Measurements from ENCODE around the gene ATP9A.

The ATP9A gene

DNA sequence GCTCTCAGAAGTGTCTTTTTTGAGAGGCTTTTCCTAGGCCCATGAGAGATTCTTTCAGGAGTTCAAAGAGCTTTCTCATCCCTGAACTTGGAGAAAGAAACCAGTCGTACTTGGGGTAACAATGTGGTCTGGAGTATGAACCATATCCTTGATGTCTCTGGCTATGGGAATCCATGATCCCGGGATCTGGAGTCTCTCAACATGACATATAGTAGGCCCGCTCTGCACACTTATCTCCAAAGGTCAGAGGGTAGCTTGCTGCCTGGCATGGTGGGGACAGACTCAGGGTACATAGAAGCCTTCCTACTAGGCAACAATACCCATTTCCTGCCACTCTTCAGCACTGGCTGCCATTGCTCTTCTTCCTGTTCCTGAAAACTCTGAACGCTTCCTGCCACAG is 183.5 kb downstream of the ATP9A start:
- Histone ChIP-seq H3K27ac (ENCODE audit: insufficient read depth, low read length, poor library complexity, severe bottlenecking) (no peak overlapping the region), H3K9me3 (ENCODE audit: control insufficient read depth, low read length) (no peaks in the 10 kb centered on the region), H3K4me1 (ENCODE audit: control insufficient read depth, insufficient read depth, low read length, poor library complexity, severe bottlenecking) (no peaks in the 10 kb centered on the region), H3K36me3 (ENCODE audit: control insufficient read depth, insufficient read depth, low read length) (no peaks in the 10 kb centered on the region), H3K4me3 (ENCODE audit: insufficient read depth, low read depth, low read length, poor library complexity, severe bottlenecking) (no peak overlapping the region), H3K27me3 (replicated peaks; ENCODE audit: control insufficient read depth, insufficient read depth, low read length, poor library complexity, severe bottlenecking) (no peaks in the 10 kb centered on the region)
- no peak for DNase-seq

DNA sequence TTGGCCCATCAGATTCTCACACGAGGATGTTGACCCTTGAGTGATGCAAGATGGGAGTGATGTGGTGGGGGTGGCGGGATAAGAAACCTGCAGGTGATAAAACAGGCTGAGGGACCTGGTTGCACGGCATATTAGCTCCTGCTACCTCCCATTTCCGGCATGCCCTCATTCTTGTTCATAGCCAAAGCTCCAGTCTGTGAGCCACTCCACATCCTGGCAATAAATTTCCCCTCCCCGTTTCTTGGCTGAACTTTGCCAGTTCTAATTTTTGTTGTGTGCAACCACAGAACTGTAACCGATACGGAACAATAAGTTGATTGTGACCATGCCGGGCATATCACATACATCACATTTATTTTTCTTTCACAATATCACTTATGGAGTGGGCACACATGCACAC is 184.1 kb downstream of the ATP9A start:
- no peaks in the 10 kb centered on the region for H3K27me3 ChIP-seq (replicated peaks; ENCODE audit: control insufficient read depth, insufficient read depth, low read length, poor library complexity, severe bottlenecking)
- no peaks in the 10 kb centered on the region for H3K4me1 ChIP-seq (ENCODE audit: control insufficient read depth, insufficient read depth, low read length, poor library complexity, severe bottlenecking)
- H3K9me3 ChIP-seq (ENCODE audit: control insufficient read depth, low read length): no peaks in the 10 kb centered on the region
- H3K27ac ChIP-seq (ENCODE audit: insufficient read depth, low read length, poor library complexity, severe bottlenecking): no peak overlapping the region
- H3K4me3 ChIP-seq (ENCODE audit: insufficient read depth, low read depth, low read length, poor library complexity, severe bottlenecking): no peak overlapping the region
- H3K36me3 ChIP-seq (ENCODE audit: control insufficient read depth, insufficient read depth, low read length): no peaks in the 10 kb centered on the region
- no peak for DNase-seq

DNA sequence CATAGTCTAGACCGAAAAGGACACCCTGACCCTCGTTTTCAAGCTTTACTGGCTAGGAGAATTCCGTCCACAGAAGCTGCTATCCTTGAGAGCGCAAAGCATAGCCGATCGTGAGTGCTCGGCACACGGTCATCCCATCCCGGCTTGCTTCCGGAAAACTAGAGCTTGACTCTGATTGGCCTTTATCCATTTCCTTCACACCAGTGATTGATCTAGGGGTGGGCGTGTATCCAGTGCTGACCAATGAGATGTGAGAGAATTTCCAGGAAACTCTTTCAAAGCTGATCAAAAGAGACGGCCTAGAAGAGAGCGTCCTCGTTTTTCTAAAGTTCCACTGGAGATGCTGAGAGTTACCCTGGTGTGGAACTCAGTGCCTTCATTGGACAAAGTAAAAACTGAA is 184.7 kb downstream of the ATP9A start:
- no peak overlapping the region for H3K4me3 ChIP-seq (ENCODE audit: insufficient read depth, low read depth, low read length, poor library complexity, severe bottlenecking)
- H3K4me1 ChIP-seq (ENCODE audit: control insufficient read depth, insufficient read depth, low read length, poor library complexity, severe bottlenecking): no peaks in the 10 kb centered on the region
- H3K27me3 ChIP-seq (replicated peaks; ENCODE audit: control insufficient read depth, insufficient read depth, low read length, poor library complexity, severe bottlenecking): no peaks in the 10 kb centered on the region
- no peaks in the 10 kb centered on the region for H3K36me3 ChIP-seq (ENCODE audit: control insufficient read depth, insufficient read depth, low read length)
- no peaks in the 10 kb centered on the region for H3K9me3 ChIP-seq (ENCODE audit: control insufficient read depth, low read length)
- DNase-seq: no peak
- no peak overlapping the region for H3K27ac ChIP-seq (ENCODE audit: insufficient read depth, low read length, poor library complexity, severe bottlenecking)

DNA sequence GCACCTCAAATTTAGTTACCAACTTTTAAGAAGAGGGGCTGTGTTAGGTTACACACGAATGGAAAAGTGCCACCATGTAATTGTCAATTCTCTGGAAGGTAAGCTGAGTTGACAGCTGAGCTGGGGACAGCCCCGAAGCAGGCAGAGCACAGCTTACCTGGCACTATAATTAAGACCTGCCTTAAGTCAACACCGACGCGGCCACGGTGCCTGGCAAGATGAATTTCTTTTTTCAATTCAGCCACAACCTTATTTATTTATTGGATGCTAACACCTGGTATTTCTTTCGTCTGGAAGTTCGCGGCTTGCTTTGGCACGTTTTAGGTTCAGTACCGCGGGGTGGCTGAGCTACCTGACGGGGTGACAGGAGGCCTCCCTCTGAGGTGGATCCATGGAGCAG is 185.1 kb downstream of the ATP9A start:
- DNase-seq: no peak
- Histone ChIP-seq H3K27me3 (replicated peaks; ENCODE audit: control insufficient read depth, insufficient read depth, low read length, poor library complexity, severe bottlenecking) (no peaks in the 10 kb centered on the region), H3K4me3 (ENCODE audit: insufficient read depth, low read depth, low read length, poor library complexity, severe bottlenecking) (no peak overlapping the region), H3K27ac (ENCODE audit: insufficient read depth, low read length, poor library complexity, severe bottlenecking) (no peak overlapping the region), H3K36me3 (ENCODE audit: control insufficient read depth, insufficient read depth, low read length) (no peaks in the 10 kb centered on the region), H3K4me1 (ENCODE audit: control insufficient read depth, insufficient read depth, low read length, poor library complexity, severe bottlenecking) (no peaks in the 10 kb centered on the region), H3K9me3 (ENCODE audit: control insufficient read depth, low read length) (no peaks in the 10 kb centered on the region)

DNA sequence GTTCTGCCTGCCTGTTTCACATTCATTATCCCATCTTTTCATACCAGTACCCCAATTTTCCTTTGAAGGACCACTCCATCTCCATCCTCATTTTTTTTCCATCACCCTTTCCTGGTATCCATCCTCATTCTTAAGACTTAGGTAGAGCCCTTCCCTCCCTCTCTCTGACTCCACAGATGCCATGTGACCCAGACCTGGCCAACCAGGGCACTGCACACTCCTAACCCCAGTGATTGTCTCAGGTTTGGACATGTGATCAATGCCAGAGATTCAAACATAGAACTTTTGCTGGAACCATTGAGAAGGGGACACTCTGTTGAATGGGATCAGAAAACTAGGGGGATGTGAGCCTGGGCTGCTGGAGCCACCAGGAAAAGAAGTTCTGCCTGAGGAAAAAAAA is 186.6 kb downstream of the ATP9A start:
- Histone ChIP-seq H3K9me3 (ENCODE audit: control insufficient read depth, low read length) (no peaks in the 10 kb centered on the region), H3K4me1 (ENCODE audit: control insufficient read depth, insufficient read depth, low read length, poor library complexity, severe bottlenecking) (no peaks in the 10 kb centered on the region), H3K27ac (ENCODE audit: insufficient read depth, low read length, poor library complexity, severe bottlenecking) (no peak overlapping the region), H3K27me3 (replicated peaks; ENCODE audit: control insufficient read depth, insufficient read depth, low read length, poor library complexity, severe bottlenecking) (no peaks in the 10 kb centered on the region), H3K36me3 (ENCODE audit: control insufficient read depth, insufficient read depth, low read length) (no peaks in the 10 kb centered on the region), H3K4me3 (ENCODE audit: insufficient read depth, low read depth, low read length, poor library complexity, severe bottlenecking) (no peak overlapping the region)
- DNase-seq: no peak

DNA sequence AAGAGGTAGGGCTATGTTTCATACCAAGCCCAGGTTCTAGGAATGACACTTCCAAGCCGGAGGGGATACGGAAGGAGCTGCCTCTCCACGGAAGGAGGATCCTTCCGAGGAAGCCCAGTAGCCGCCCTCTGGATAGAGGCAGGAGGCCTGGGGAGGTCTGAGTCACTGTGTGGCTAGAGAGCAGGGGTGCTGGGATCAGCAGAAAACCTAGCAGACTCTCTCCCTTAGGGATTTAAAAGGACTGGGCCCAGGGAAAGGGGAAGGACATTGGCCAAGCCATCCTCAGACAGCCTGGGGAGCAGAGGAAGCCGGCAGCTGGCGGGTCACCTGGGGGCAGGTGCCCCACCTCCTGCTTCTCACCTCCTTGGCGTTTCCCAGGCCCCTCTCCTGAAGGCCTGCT is 189.1 kb downstream of the ATP9A start:
- no peak overlapping the region for H3K4me3 ChIP-seq (ENCODE audit: insufficient read depth, low read depth, low read length, poor library complexity, severe bottlenecking)
- H3K4me1 ChIP-seq (ENCODE audit: control insufficient read depth, insufficient read depth, low read length, poor library complexity, severe bottlenecking): no peaks in the 10 kb centered on the region
- no peaks in the 10 kb centered on the region for H3K9me3 ChIP-seq (ENCODE audit: control insufficient read depth, low read length)
- H3K36me3 ChIP-seq (ENCODE audit: control insufficient read depth, insufficient read depth, low read length): no peaks in the 10 kb centered on the region
- DNase-seq: no peak
- no peak overlapping the region for H3K27ac ChIP-seq (ENCODE audit: insufficient read depth, low read length, poor library complexity, severe bottlenecking)
- H3K27me3 ChIP-seq (replicated peaks; ENCODE audit: control insufficient read depth, insufficient read depth, low read length, poor library complexity, severe bottlenecking): no peaks in the 10 kb centered on the region

DNA sequence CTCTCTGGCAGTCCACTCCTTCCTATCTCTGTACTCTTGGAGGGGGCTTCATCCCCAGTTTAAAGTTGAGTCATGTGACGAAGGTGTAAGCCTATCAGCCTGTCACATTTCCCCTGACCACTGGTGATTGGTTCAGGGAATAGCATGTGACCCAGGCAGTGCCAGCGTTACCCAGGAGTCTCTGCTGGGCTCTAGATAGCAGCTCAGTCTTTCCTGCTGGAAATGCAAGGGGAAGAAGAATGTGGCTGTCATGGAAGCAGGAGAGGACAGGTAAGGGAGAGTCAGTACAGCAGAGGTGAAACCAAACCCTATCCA is 190.1 kb downstream of the ATP9A start:
- no peaks in the 10 kb centered on the region for H3K36me3 ChIP-seq (ENCODE audit: control insufficient read depth, insufficient read depth, low read length)
- no peak overlapping the region for H3K4me3 ChIP-seq (ENCODE audit: insufficient read depth, low read depth, low read length, poor library complexity, severe bottlenecking)
- no peak for DNase-seq
- H3K4me1 ChIP-seq (ENCODE audit: control insufficient read depth, insufficient read depth, low read length, poor library complexity, severe bottlenecking): no peaks in the 10 kb centered on the region
- H3K27ac ChIP-seq (ENCODE audit: insufficient read depth, low read length, poor library complexity, severe bottlenecking): no peak overlapping the region
- H3K27me3 ChIP-seq (replicated peaks; ENCODE audit: control insufficient read depth, insufficient read depth, low read length, poor library complexity, severe bottlenecking): no peaks in the 10 kb centered on the region
- no peaks in the 10 kb centered on the region for H3K9me3 ChIP-seq (ENCODE audit: control insufficient read depth, low read length)

DNA sequence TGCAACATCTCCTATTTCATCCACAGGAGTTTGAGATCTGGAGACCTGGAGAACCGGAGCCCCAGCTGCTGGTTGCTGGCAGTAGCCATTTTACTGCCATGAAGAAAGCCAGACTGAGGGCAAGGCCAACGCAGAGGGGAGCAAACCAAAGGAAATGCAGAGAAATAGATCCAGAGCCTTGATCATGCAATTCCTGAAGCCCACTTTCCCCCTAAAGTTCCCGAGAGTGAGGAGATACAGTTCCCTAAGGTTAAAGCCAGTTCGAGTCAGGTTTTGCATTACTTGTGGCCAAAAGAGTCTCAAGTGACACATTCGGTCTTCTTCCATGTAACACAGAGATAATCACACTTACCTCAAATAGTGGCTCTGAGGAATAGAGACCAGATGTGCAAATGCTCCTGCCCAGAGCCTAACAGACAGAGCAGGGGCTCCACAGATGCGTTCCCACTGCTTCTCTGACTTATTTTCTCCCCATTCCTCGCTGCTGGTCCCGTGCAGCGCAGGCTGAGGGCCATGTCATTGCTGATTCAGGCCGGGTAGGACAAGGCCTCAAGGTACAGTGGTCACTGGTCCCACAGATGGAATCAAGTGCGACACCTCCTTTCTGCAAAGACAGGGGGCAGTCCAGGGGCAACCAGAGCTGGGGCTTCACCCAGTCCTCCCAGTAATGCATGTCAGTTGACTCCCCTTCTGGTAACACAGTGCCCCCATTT is 190.6 kb downstream of the ATP9A start:
- Histone ChIP-seq H3K27ac (ENCODE audit: insufficient read depth, low read length, poor library complexity, severe bottlenecking) (no peak overlapping the region), H3K9me3 (ENCODE audit: control insufficient read depth, low read length) (no peaks in the 10 kb centered on the region), H3K4me1 (ENCODE audit: control insufficient read depth, insufficient read depth, low read length, poor library complexity, severe bottlenecking) (no peaks in the 10 kb centered on the region), H3K4me3 (ENCODE audit: insufficient read depth, low read depth, low read length, poor library complexity, severe bottlenecking) (no peak overlapping the region), H3K27me3 (replicated peaks; ENCODE audit: control insufficient read depth, insufficient read depth, low read length, poor library complexity, severe bottlenecking) (no peaks in the 10 kb centered on the region), H3K36me3 (ENCODE audit: control insufficient read depth, insufficient read depth, low read length) (no peaks in the 10 kb centered on the region)
- DNase-seq: no peak

DNA sequence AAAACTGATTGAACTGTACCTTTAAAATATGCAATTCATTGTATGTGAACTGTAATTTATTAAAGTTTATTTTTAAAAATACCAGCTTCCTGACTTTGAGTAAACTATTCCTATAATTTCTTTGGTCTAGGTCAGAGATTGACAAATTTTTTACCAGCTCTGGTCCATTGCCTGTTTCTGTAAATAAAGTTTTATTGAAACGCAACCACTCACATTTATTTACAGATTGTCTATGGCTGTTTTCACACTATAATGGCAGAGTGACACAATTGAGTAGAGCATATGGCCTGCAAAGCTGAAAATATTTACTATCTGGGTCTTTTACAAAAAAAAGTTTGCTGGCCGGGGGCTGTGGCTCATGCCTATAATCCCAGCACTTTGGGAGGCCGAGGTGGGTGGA is 192.7 kb downstream of the ATP9A start:
- DNase-seq: no peak
- Histone ChIP-seq H3K36me3 (ENCODE audit: control insufficient read depth, insufficient read depth, low read length) (no peaks in the 10 kb centered on the region), H3K27ac (ENCODE audit: insufficient read depth, low read length, poor library complexity, severe bottlenecking) (no peak overlapping the region), H3K27me3 (replicated peaks; ENCODE audit: control insufficient read depth, insufficient read depth, low read length, poor library complexity, severe bottlenecking) (no peaks in the 10 kb centered on the region), H3K4me1 (ENCODE audit: control insufficient read depth, insufficient read depth, low read length, poor library complexity, severe bottlenecking) (no peaks in the 10 kb centered on the region), H3K9me3 (ENCODE audit: control insufficient read depth, low read length) (no peaks in the 10 kb centered on the region), H3K4me3 (ENCODE audit: insufficient read depth, low read depth, low read length, poor library complexity, severe bottlenecking) (no peak overlapping the region)

DNA sequence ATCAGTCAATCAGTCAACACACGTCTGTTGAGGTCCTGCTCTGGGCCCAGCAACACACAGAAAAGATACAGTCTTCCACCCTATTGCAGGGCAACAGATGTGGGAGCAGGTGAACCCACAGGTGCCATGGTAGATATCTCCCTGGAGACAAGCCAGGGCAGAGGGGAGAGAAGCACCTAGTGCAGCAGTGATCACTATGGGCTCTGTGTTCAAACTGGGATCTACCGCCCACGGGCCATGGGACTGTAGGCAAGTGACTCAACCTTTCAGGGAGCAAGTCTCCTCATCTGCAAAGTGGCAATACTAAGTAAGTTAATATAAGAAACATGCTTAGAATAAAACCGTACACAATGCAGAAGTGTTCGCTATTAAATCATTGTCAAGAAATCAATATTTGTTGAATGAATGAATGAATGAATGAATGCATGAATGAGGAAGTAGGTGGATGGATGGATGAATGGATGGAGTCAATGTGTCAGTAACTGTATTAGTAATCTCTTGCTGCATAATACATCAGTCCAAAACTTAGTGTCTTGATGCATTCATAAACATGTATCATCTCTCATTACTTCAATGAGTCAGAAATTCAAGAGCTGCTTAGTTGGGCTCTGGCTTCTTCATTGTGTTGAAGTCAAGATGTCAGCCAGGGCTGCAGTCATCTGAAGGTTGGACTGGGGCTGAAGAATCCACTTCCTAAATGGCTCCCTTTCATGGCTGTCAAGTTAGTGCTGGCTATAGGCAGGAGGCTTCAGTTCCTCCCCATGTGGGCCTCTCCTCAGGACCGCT is 193.7 kb downstream of the ATP9A start:
- H3K27ac ChIP-seq (ENCODE audit: insufficient read depth, low read length, poor library complexity, severe bottlenecking): no peak overlapping the region
- H3K4me1 ChIP-seq (ENCODE audit: control insufficient read depth, insufficient read depth, low read length, poor library complexity, severe bottlenecking): no peaks in the 10 kb centered on the region
- H3K4me3 ChIP-seq (ENCODE audit: insufficient read depth, low read depth, low read length, poor library complexity, severe bottlenecking): no peak overlapping the region
- no peaks in the 10 kb centered on the region for H3K9me3 ChIP-seq (ENCODE audit: control insufficient read depth, low read length)
- no peaks in the 10 kb centered on the region for H3K36me3 ChIP-seq (ENCODE audit: control insufficient read depth, insufficient read depth, low read length)
- no peaks in the 10 kb centered on the region for H3K27me3 ChIP-seq (replicated peaks; ENCODE audit: control insufficient read depth, insufficient read depth, low read length, poor library complexity, severe bottlenecking)
- DNase-seq: no peak
